Measurements from ENCODE around the gene CHMP4B.
"Not testable (repeated sequence)": the region's sequence is repeated elsewhere in the genome, so short reads cannot be mapped to it uniquely, and the experiment has no call there.

The CHMP4B gene

GRCh38 chr20:33789109-33789857, 21.9 kb upstream of the CHMP4B start:
- in situ Hi-C loops (cut with HindIII; ENCODE audit: low sequenced_read_pairs), result loop anchor here (5.0 kb wide), 1 partner anchor 52 kb away; no protein-coding TSS in a partner anchor

- in situ Hi-C loops (cut with HindIII; ENCODE audit: low sequenced_read_pairs), result loop anchor here (5.0 kb wide), 1 partner anchor 53 kb away; no protein-coding TSS in a partner anchor
Observed at GRCh38 chr20:33789858-33790182, 21.3 kb upstream of the CHMP4B start.

GRCh38 chr20:33790566-33790965, 20.6 kb upstream of the CHMP4B start:
- in situ Hi-C loops (cut with HindIII; ENCODE audit: low sequenced_read_pairs), result no loop called here

- in situ Hi-C loops (cut with HindIII; ENCODE audit: low sequenced_read_pairs), result no loop called here
Observed at GRCh38 chr20:33791021-33791420, 20.1 kb upstream of the CHMP4B start.

- in situ Hi-C loops (cut with HindIII; ENCODE audit: low sequenced_read_pairs), result no loop called here
Observed at GRCh38 chr20:33791540-33791939, 19.6 kb upstream of the CHMP4B start.

- in situ Hi-C loops (cut with HindIII; ENCODE audit: low sequenced_read_pairs), result no loop called here
Observed at GRCh38 chr20:33791959-33792597, 19.1 kb upstream of the CHMP4B start.

GRCh38 chr20:33792598-33792989, 18.6 kb upstream of the CHMP4B start:
- in situ Hi-C loops (cut with HindIII; ENCODE audit: low sequenced_read_pairs), result not testable (repeated sequence)

- in situ Hi-C loops (cut with HindIII; ENCODE audit: low sequenced_read_pairs), result no loop called here
Observed at GRCh38 chr20:33793011-33793931, 17.9 kb upstream of the CHMP4B start.

GRCh38 chr20:33796263-33796906, 14.8 kb upstream of the CHMP4B start:
- in situ Hi-C loops (cut with HindIII; ENCODE audit: low sequenced_read_pairs), result no loop called here

- in situ Hi-C loops (cut with HindIII; ENCODE audit: low sequenced_read_pairs), result no loop called here
Observed at GRCh38 chr20:33796907-33797544, 14.1 kb upstream of the CHMP4B start.

GRCh38 chr20:33798444-33798843, 12.7 kb upstream of the CHMP4B start:
- in situ Hi-C loops (cut with HindIII; ENCODE audit: low sequenced_read_pairs), result no loop called here

GRCh38 chr20:33803921-33804337, 7.2 kb upstream of the CHMP4B start:
- in situ Hi-C loops (cut with HindIII; ENCODE audit: low sequenced_read_pairs), result no loop called here

- in situ Hi-C loops (cut with HindIII; ENCODE audit: low sequenced_read_pairs), result no loop called here
Observed at GRCh38 chr20:33808388-33808787, 2.8 kb upstream of the CHMP4B start.

- in situ Hi-C loops (cut with HindIII; ENCODE audit: low sequenced_read_pairs), result no loop called here
Observed at GRCh38 chr20:33810259-33810658, 889 bp upstream of the CHMP4B start.

- in situ Hi-C loops (cut with HindIII; ENCODE audit: low sequenced_read_pairs), result no loop called here
Observed at GRCh38 chr20:33811776-33812151, 616 bp downstream of the CHMP4B start.

- in situ Hi-C loops (cut with HindIII; ENCODE audit: low sequenced_read_pairs), result no loop called here
Observed at GRCh38 chr20:33812152-33812849, 1.2 kb downstream of the CHMP4B start.

GRCh38 chr20:33812908-33813462, 1.8 kb downstream of the CHMP4B start:
- in situ Hi-C loops (cut with HindIII; ENCODE audit: low sequenced_read_pairs), result no loop called here

GRCh38 chr20:33814238-33814712, 3.1 kb downstream of the CHMP4B start:
- in situ Hi-C loops (cut with HindIII; ENCODE audit: low sequenced_read_pairs), result no loop called here

GRCh38 chr20:33815671-33816070, 4.5 kb downstream of the CHMP4B start:
- in situ Hi-C loops (cut with HindIII; ENCODE audit: low sequenced_read_pairs), result no loop called here
